ENCODE data around the gene NAPA.

DNA sequence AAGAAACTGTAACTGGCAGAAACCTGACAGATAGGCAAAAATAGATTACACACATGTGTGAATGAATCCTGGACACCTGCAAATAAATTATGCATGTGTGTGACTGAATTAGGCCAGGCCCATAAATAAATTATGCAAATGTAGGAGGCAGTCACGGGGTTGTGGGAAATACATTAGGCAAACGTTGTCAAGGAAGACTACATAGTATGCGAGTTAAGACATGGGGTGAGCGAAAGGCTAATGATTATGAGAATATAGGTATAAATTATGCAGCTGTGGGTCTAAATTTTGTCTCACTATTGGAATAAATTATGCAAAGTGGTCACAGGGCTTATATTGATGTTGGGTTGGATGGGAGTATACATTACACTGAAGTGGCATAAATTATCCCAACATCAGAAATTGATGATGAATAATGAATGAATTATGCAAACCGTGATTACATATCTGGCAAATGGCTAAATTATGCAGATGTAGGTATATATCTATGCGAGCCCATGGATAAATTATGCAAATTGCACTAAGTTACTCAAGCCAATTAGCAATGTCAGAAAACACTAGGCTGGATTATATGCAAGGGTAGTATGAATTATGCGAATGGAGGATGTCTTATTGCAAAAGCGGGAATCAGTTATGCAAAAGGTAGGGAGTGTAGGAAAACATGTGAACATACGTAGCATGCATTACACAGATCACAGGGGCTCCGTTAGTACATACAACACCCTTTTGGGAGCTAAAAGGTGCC, 50.0 kb downstream of the NAPA start:
- no peak for TF ChIP-seq ZNF274 (IDR thresholded peaks at IDR 0.05; ENCODE audit: low read depth, low read length)
- TF ChIP-seq SUZ12 (IDR thresholded peaks at IDR 0.05; ENCODE audit: extremely low read depth, insufficient read depth, insufficient read length): no peak

Measured in NT2/D1 (cell line).